GM23248 (cell line): ENCODE results near the gene LATS2.

Experiments
- EZH2 ChIP-seq: fragments of 200-600 bp; sonication (generic); IDR thresholded peaks from 2 replicates; pipeline ENCODE4 v1.6.1; 2018; ENCODE audit warnings: antibody characterized with exemption, mild to moderate bottlenecking; ENCODE audit not compliant: insufficient read depth, poor library complexity, severe bottlenecking
- EZH2phosphoT487 ChIP-seq: fragments of 200-600 bp; sonication (generic); IDR thresholded peaks from 2 replicates; pipeline ENCODE4 v1.6.1; 2018; ENCODE audit warnings: antibody characterized with exemption, moderate library complexity, mild to moderate bottlenecking, low read depth; ENCODE audit not compliant: insufficient read depth

DNA sequence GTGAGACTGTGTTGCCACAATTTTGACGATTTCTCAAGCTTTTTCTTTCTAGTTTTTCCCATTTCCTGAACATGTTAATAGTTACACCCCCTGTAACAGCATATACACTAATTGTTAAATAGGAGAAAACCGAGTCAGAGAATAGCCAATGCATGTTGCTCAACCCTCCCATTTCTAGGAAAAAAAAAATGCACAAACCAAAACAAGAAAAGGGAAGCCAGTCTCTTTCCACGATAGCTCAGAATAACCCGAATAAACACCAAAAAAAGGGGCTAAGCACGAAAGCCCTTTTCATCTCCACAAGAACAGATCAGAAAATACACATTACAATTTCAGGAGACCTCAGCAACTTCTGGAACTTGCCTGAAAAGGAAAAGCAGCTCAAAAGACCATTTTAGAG, 16.3 kb downstream of the LATS2 start:
- TF ChIP-seq EZH2phosphoT487 (no peak), EZH2 (no peak)
